Bronchial epithelial cell (primary cell): ENCODE measurements around the gene UGCG. TPM values are rescaled to one million over a fixed set of nuclear protein-coding genes. Genes with fewer than 3 reads are reported as not detected.

Source experiments
- DNase-seq: peaks from one replicate; pipeline ENCODE4 v3.0.0-alpha.2; 2010; ENCODE audit warnings: low read depth
- FAIRE-seq: peaks from 2 replicates; lab custom pipeline; 2011; peaks lifted over from hg19 to GRCh38; lab: Jason Lieb, UNC
- H3K27me3 ChIP-seq: 2 replicates; pipeline ENCODE4 v1.5.1; 2011; ENCODE audit warnings: low read length; ENCODE audit not compliant: control insufficient read depth, insufficient read depth
- H3K36me3 ChIP-seq: 2 replicates; pipeline ENCODE4 v1.5.1; 2011; ENCODE audit warnings: low read length; ENCODE audit not compliant: control insufficient read depth, insufficient read depth
- H3K4me3 ChIP-seq: 2 replicates; pipeline ENCODE4 v1.5.1; 2011; ENCODE audit warnings: mild to moderate bottlenecking, low read depth, low read length, control low read depth
- CTCF ChIP-seq: IDR thresholded peaks from 2 replicates; pipeline ENCODE4 v1.5.1; 2011; ENCODE audit warnings: mild to moderate bottlenecking, moderate library complexity, low read length, control low read depth, inconsistent platforms; ENCODE audit not compliant: insufficient read depth, severe bottlenecking
- total RNA-seq: library from RNA; depleted of rRNA; stranded (reverse); fragments of >200 nt; gene quantifications from 2 replicates; pipeline ENCODE4 v1.2.1, GENCODE V29; 2014

The UGCG gene
- total RNA-seq, 1 donor from 2014 or later = 65.0 TPM

- H3K4me3 ChIP-seq = no peak overlapping the region
- H3K36me3 ChIP-seq = no peaks in the 10 kb centered on the region
- TF ChIP-seq CTCF = no peak
- FAIRE-seq = no peak
- no peaks in the 10 kb centered on the region for H3K27me3 ChIP-seq
- DNase-seq = peak; percentile 62
These were observed 4.6 kb upstream of the UGCG start for GRCh38 chr9:111891910-111892499.

- DNase-seq (no peak), FAIRE-seq (no peak)
- TF ChIP-seq CTCF = peak; percentile 17
- Histone ChIP-seq H3K4me3 (peak overlapping the region; percentile 93), H3K36me3 (peaks cover 1% of the 10 kb centered on the region), H3K27me3 (no peaks in the 10 kb centered on the region)
These were observed 457 bp downstream of the UGCG start for GRCh38 chr9:111896942-111897600.

- Histone ChIP-seq H3K27me3 (no peaks in the 10 kb centered on the region), H3K4me3 (peak overlapping the region; percentile 93), H3K36me3 (peaks cover 1% of the 10 kb centered on the region)
- FAIRE-seq (no peak), DNase-seq (no peak)
- TF ChIP-seq CTCF = no peak
These were observed 1.1 kb downstream of the UGCG start for GRCh38 chr9:111897601-111898137.

GRCh38 chr9:111898331-111899096 lies 1.9 kb downstream of the UGCG start:
- Histone ChIP-seq H3K27me3 (no peaks in the 10 kb centered on the region), H3K4me3 (peak overlapping the region; percentile 93), H3K36me3 (peaks cover 4% of the 10 kb centered on the region)
- FAIRE-seq = no peak
- DNase-seq = no peak
- TF ChIP-seq CTCF = no peak

GRCh38 chr9:111900151-111900857 lies 3.7 kb downstream of the UGCG start:
- Histone ChIP-seq H3K36me3 (peaks cover 4% of the 10 kb centered on the region), H3K4me3 (no peak overlapping the region), H3K27me3 (no peaks in the 10 kb centered on the region)
- no peak for DNase-seq
- no peak for FAIRE-seq
- TF ChIP-seq CTCF = no peak
